ENCODE data around the gene RACGAP1.

GRCh38 chr12:49969651-49970429 lies 55.5 kb downstream of the RACGAP1 start:
- TF ChIP-seq CTCF (IDR thresholded peaks at IDR 0.05) (no peak), POLR2A (IDR thresholded peaks at IDR 0.05) (no peak)
